ENCODE results near the gene FRS3.
"Not testable (repeated sequence)": the region's sequence is repeated elsewhere in the genome, so short reads cannot be mapped to it uniquely, and the experiment has no call there.

The FRS3 gene

DNA sequence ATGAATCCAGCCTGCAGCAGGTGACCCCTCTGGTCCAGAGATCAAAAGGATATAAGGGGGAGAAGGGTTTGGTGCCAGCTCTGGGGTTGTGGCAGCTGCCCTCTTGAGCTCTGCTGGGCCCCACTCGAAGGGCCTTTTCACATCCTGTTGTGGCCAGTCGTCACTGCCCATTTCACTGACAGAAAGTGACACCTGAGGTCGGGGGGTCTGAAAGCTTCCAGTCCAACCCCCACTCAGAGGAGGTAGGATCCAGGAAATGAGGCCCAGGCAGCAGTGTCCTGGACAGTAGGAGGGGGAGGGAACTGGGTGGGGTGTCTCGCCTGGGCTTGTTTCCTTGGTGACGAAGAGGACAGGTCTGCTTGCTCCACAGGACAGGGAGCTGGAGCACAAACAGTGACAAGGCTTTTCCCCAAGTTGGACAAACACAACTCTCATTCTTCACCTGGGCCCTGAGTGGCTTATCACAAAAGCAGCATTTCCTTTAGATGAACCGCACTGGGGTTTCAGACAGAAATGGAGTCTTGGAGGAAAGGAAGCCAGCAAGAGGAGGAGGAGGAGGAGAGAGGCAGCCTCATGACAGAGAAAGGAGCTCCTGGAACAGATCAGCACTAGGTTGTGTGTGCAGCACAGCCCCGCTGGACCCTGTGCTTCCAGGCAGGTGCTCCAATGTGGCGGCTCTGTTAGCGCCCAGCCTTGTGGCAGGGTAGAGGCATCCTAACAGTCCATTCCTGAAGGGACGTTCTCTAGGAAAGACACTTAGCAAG, 11.0 kb downstream of the FRS3 start:
- Histone ChIP-seq H3K9me3 (ENCODE audit: control insufficient read depth, insufficient read depth, low read length) (no peaks in the 10 kb centered on the region), H3K36me3 (ENCODE audit: insufficient read depth, low read length) (0 out of 2 replicates have a peak, but pooled peaks cover 5% of the 10 kb centered on the region), H3K4me1 (ENCODE audit: insufficient read depth, low read length) (peaks cover 22% of the 10 kb centered on the region; the same call in 1 of the 2 replicates), H3K9ac (ENCODE audit: low read depth, low read length) (no peak overlapping the region)

DNA sequence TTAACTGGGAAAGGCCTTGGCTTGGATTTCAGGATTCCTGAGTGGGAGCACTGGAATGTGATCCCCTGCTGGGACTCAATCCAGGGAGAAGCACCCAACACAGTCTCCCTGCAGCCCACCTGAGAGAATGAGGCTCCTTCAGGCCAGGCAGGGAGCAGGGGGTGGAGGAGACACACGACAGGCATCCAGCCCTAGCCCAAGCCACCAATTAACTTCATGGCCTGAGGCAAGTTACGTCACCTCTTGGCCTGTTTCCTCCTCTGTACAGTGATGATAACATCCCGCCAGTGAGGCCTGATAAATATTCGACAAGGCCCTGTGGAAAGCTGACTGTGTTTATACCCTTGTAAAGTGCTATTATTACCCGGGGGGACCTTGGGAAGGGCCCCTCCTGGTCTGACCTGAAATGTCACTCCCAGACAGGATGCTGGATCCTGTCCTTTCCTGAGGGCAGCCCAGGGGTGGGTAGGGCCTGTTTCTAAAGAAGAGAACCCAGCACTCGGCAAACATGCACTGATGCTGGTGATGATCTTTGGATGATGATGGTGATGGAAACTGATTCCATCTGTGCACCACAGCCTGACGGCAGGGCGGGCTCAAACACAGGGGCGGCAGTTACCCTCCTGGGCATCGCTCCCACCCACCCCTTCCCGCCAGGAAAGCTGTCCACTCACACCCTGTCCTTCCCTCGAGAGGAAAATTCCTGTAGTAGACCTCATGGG, 12.4 kb downstream of the FRS3 start:
- Histone ChIP-seq H3K9me3 (ENCODE audit: control insufficient read depth, insufficient read depth, low read length) (no peaks in the 10 kb centered on the region), H3K9ac (ENCODE audit: low read depth, low read length) (no peak overlapping the region), H3K4me1 (ENCODE audit: insufficient read depth, low read length) (peaks cover 22% of the 10 kb centered on the region; the same call in 1 of the 2 replicates), H3K36me3 (ENCODE audit: insufficient read depth, low read length) (0 out of 2 replicates have a peak, but pooled peaks cover 1% of the 10 kb centered on the region)

- peaks cover 22% of the 10 kb centered on the region; the same call in 1 of the 2 replicates for H3K4me1 ChIP-seq (ENCODE audit: insufficient read depth, low read length)
- not testable (repeated sequence) for H3K36me3 ChIP-seq (ENCODE audit: insufficient read depth, low read length); H3K9me3 ChIP-seq (ENCODE audit: control insufficient read depth, insufficient read depth, low read length); H3K9ac ChIP-seq (ENCODE audit: low read depth, low read length)
These were observed 13.5 kb downstream of the FRS3 start for GRCh38 chr6:41766043-41766664.

DNA sequence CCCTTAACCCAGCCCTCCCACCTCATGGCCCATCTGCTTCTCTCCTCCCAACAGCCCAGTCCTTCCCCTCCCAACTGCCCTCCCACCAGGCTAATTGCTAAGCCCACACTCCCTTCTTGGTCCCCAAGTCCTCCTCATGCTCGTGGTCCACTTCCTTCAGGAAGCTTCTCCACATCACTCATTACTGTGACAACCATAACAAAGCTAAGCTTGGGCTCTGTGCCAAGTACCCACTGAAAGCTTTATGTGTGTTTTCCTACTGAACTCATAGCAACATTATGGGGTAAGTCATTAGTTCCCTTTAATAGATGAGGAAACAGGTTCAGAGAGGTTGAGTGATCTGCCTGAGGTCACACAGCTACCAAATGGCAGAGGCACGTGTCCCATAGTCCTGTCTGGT, 16.2 kb downstream of the FRS3 start:
- H3K4me1 ChIP-seq (ENCODE audit: insufficient read depth, low read length), result peaks cover 17% of the 10 kb centered on the region; the same call in 1 of the 2 replicates
- H3K36me3 ChIP-seq (ENCODE audit: insufficient read depth, low read length), result no peaks in the 10 kb centered on the region
- H3K9ac ChIP-seq (ENCODE audit: low read depth, low read length), result no peak overlapping the region
- no peaks in the 10 kb centered on the region for H3K9me3 ChIP-seq (ENCODE audit: control insufficient read depth, insufficient read depth, low read length)

GRCh38 chr6:41759905-41760579, 19.7 kb downstream of the FRS3 start:
- Histone ChIP-seq H3K9me3 (ENCODE audit: control insufficient read depth, insufficient read depth, low read length) (no peaks in the 10 kb centered on the region), H3K4me1 (ENCODE audit: insufficient read depth, low read length) (no peaks in the 10 kb centered on the region), H3K9ac (ENCODE audit: low read depth, low read length) (no peak overlapping the region), H3K36me3 (ENCODE audit: insufficient read depth, low read length) (no peaks in the 10 kb centered on the region)

DNA sequence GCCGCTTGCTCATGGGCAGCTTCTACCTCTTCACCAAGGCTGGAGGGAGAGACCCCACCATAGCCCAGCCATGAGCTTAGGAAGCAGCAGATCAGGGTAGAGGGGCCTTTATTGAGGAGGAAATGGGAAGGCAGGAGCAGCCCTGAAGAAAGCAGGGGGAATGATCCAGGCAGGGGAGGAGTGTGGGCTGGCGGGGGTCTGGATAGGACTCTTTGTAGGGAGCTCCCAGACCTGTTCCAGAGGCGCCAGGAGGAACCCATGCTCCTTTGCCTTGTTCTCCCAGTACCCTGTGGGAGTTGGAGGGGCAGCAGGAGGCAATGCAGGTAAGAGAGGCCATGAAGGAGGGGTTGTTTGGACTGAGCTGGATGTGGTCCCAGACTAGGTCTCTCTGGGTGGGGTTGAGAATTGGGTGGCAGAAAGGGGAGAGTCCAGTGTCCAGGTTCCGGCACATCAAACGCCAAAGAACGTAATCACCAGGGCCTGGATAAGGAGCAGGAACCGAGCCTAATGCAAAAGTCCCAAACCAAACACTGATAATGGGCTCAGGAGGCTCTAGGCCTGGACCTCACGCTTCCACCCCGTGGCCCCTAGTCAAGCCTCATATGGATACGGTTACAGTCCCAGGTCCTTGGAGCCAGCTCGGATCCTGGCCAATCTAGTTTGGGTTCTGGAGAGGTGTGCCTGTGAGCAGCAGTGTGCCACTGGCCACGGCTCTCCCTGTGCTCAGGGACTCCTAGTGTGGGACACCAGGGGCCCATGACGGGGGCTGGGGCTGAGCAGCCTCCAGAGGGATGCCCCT, 20.4 kb downstream of the FRS3 start:
- Histone ChIP-seq H3K4me1 (ENCODE audit: insufficient read depth, low read length) (no peaks in the 10 kb centered on the region), H3K9ac (ENCODE audit: low read depth, low read length) (no peak overlapping the region), H3K36me3 (ENCODE audit: insufficient read depth, low read length) (no peaks in the 10 kb centered on the region), H3K9me3 (ENCODE audit: control insufficient read depth, insufficient read depth, low read length) (no peaks in the 10 kb centered on the region)

- H3K9me3 ChIP-seq (ENCODE audit: control insufficient read depth, insufficient read depth, low read length), result no peaks in the 10 kb centered on the region
- H3K36me3 ChIP-seq (ENCODE audit: insufficient read depth, low read length), result no peaks in the 10 kb centered on the region
- no peaks in the 10 kb centered on the region for H3K4me1 ChIP-seq (ENCODE audit: insufficient read depth, low read length)
- H3K9ac ChIP-seq (ENCODE audit: low read depth, low read length), result no peak overlapping the region
These were observed 21.1 kb downstream of the FRS3 start for GRCh38 chr6:41758641-41759035.

DNA sequence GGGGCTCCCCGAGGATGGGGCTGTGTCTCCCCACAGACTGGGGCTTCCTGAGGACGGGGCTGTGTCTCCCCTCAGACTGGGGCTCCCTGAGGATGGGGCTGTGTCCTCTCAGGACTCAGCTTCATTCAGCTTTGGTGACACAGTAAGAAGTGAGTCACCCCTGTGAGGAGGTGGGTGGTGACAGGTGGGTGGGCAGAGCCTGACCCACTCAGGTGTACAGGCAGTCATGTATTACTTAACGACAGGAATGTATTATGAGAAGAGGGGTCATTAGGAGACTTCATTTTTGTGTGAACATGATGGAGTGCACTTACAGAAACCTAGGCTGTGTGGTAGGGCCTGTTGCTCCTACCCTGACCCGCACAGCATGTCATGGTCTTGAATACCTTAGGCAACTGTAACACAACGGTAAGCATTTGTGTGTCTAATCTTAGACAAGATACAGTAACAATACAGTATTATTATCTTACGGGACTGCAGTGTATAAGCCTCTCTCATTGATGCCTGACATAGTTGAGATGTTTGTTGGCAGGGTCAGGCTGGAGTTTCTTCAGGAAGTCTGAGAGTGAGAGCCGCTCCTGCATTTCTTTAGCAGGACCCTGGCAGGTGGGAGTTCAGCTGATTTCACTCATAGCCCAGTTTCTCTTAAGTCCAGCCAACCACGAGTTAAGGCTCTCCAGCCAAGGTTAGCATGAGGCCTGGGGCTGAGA, 21.6 kb downstream of the FRS3 start:
- H3K9me3 ChIP-seq (ENCODE audit: control insufficient read depth, insufficient read depth, low read length), result no peaks in the 10 kb centered on the region
- H3K36me3 ChIP-seq (ENCODE audit: insufficient read depth, low read length), result no peaks in the 10 kb centered on the region
- no peak overlapping the region for H3K9ac ChIP-seq (ENCODE audit: low read depth, low read length)
- H3K4me1 ChIP-seq (ENCODE audit: insufficient read depth, low read length), result no peaks in the 10 kb centered on the region

DNA sequence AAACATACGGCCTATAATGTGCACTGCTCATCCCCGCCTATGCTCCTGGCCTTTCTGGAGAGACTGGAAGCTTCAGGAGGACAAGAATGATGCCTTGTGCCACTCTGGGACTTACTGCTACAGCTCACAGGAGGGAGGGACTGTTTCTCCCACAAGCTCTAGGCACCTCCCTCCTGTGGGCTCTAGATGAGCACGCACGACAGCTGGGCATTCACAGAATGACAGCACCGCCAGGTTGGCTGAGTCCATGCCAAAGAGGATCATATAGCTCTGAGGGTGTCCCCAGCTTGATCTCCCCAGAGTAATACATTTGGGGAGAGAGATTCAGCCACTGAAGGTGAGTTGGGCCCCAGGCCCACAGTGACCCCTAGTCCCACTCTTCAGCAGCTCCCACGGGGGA, 22.4 kb downstream of the FRS3 start:
- Histone ChIP-seq H3K36me3 (ENCODE audit: insufficient read depth, low read length) (no peaks in the 10 kb centered on the region), H3K9ac (ENCODE audit: low read depth, low read length) (no peak overlapping the region), H3K9me3 (ENCODE audit: control insufficient read depth, insufficient read depth, low read length) (no peaks in the 10 kb centered on the region), H3K4me1 (ENCODE audit: insufficient read depth, low read length) (no peaks in the 10 kb centered on the region)

- Histone ChIP-seq H3K4me1 (ENCODE audit: insufficient read depth, low read length) (no peaks in the 10 kb centered on the region), H3K9ac (ENCODE audit: low read depth, low read length) (no peak overlapping the region)
These were observed 23.3 kb downstream of the FRS3 start for GRCh38 chr6:41756354-41756753.

GRCh38 chr6:41755895-41756294, 23.8 kb downstream of the FRS3 start:
- Histone ChIP-seq H3K4me1 (ENCODE audit: insufficient read depth, low read length) (no peaks in the 10 kb centered on the region), H3K9me3 (ENCODE audit: control insufficient read depth, insufficient read depth, low read length) (no peaks in the 10 kb centered on the region), H3K9ac (ENCODE audit: low read depth, low read length) (no peak overlapping the region), H3K36me3 (ENCODE audit: insufficient read depth, low read length) (no peaks in the 10 kb centered on the region)

More at GRCh38 chr6:41756354-41756753, 23.3 kb downstream of the FRS3 start:
- no peaks in the 10 kb centered on the region for H3K9me3 ChIP-seq (ENCODE audit: control insufficient read depth, insufficient read depth, low read length)
- no peaks in the 10 kb centered on the region for H3K36me3 ChIP-seq (ENCODE audit: insufficient read depth, low read length)

DNA sequence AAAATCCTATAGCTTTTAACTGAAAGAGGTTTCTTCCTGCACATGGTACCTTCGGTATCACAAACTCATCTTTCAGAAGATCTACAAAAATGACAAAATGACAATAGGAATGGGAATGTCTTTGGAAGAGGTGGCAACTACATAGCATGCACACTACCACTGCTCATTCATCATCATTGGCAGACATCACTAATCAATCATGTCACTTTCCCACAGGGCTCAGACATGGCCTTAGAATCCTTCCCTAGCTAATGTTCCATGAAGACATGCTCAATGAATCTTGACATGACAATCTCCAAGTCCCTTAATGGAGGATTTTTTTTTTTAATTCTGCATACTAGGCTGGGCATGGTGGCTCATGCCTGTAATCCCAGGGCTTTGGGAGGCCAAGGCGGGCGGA, 29.3 kb downstream of the FRS3 start:
- H3K4me1 ChIP-seq (ENCODE audit: insufficient read depth, low read length), result no peaks in the 10 kb centered on the region
- H3K9me3 ChIP-seq (ENCODE audit: control insufficient read depth, insufficient read depth, low read length), result no peaks in the 10 kb centered on the region
- H3K36me3 ChIP-seq (ENCODE audit: insufficient read depth, low read length), result no peaks in the 10 kb centered on the region
- H3K9ac ChIP-seq (ENCODE audit: low read depth, low read length), result no peak overlapping the region

DNA sequence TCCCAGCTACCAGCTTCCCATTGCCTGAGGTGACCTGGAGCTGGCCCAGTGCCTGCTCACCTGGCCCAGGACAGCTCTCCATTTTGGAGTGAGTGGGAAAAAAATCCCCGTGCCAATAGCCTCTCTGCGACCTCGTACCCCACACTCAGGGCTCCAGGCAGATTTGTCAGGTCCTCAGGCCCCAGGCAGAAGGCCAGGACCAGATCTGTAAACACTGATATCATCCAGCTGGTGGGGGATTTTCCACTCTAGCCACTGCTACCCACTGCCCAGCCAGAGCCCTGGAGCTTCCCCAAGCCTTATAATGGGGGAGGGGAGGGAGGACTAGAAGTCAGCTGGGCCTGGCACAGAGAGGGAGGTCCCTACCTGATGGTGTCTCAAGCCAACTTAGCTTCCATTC, 31.2 kb downstream of the FRS3 start:
- Histone ChIP-seq H3K9ac (ENCODE audit: low read depth, low read length) (no peak overlapping the region), H3K4me1 (ENCODE audit: insufficient read depth, low read length) (no peaks in the 10 kb centered on the region), H3K9me3 (ENCODE audit: control insufficient read depth, insufficient read depth, low read length) (no peaks in the 10 kb centered on the region), H3K36me3 (ENCODE audit: insufficient read depth, low read length) (no peaks in the 10 kb centered on the region)

Data from ES-I3 (cell line).